Prostate gland (tissue), 2 donors: ENCODE measurements around the gene ATP1B2. TPM values are rescaled to one million over a fixed set of nuclear protein-coding genes. Genes with fewer than 3 reads are reported as not detected.

Experiments
- DNase-seq: peaks from one replicate; pipeline ENCODE4 v3.0.0-alpha.2; 2019; ENCODE audit warnings: low spot score
- H3K27ac ChIP-seq, 2 donors: fragments of 200-600 bp; sonication (generic); 2 replicates each; pipeline ENCODE4 v1.5.1; 2017 to 2019
- H3K27me3 ChIP-seq: fragments of 200-600 bp; sonication (generic); replicated peaks from 2 replicates; pipeline ENCODE4 v1.5.1; 2019; ENCODE audit not compliant: insufficient read depth
- H3K36me3 ChIP-seq, 2 donors: fragments of 200-600 bp; sonication (generic); 1 replicate in 1 of 2; 2 replicates in 1 of 2; pipeline versions ENCODE4 v1.5.1 to v1.8.1; 2017 to 2019
- H3K4me1 ChIP-seq: fragments of 200-600 bp; sonication (generic); replicated peaks from 2 replicates; pipeline ENCODE4 v1.5.1; 2019
- H3K4me3 ChIP-seq, 2 donors: fragments of 200-600 bp; sonication (generic); 2 replicates each; pipeline ENCODE4 v1.5.1; 2017 to 2019
- H3K9me3 ChIP-seq: fragments of 200-600 bp; sonication (generic); 2 replicates; pipeline ENCODE4 v1.5.1; 2017
- CTCF ChIP-seq, 4 experiments: fragments of 200-600 bp in 2 of 4; fragments of 450-650 bp in 2 of 4; sonication (generic) in 2 of 4; IDR thresholded peaks; 1 replicate in 3 of 4; 2 replicates in 1 of 4; pipeline ENCODE4 v1.5.1; 2016 to 2019; ENCODE audit warnings: antibody characterized with exemption in 4 of 4, mild to moderate bottlenecking in 2 of 4, moderate library complexity in 2 of 4
- POLR2A ChIP-seq: fragments of 450-650 bp; IDR thresholded peaks from one replicate; pipeline ENCODE4 v1.6.1; 2016; ENCODE audit warnings: antibody characterized with exemption, mild to moderate bottlenecking
- POLR2AphosphoS5 ChIP-seq: sonication (generic); formaldehyde crosslinking; IDR thresholded peaks from one replicate; pipeline ENCODE4 v1.6.1; 2017; ENCODE audit warnings: antibody characterized with exemption
- WGBS: methylation state at CpG from one replicate; pipeline ENCODE4 v1.1.5; 2018; 5-methylcytosine and 5-hydroxymethylcytosine counted together
- intact Hi-C: fragments of 100-400 bp; cut with DNase I; formaldehyde crosslinking; loops from one replicate; pipeline ENCODE4 v1.14.2; 2022
- total RNA-seq, 2 donors: library from RNA; depleted of rRNA; stranded (reverse); fragments of >200 nt; gene quantifications; one replicate each; pipeline ENCODE4 v1.1.0, GENCODE V29; 2016

Gene ATP1B2
- total RNA-seq, 2 donors from 2014 or later: 0.82 to 11.7 TPM

- Histone ChIP-seq H3K4me3 (no peak overlapping the region), H3K36me3 (no peaks in the 10 kb centered on the region), H3K27me3 (no peaks in the 10 kb centered on the region), H3K27ac (no peak overlapping the region), H3K4me1 (no peaks in the 10 kb centered on the region), H3K9me3 (no peaks in the 10 kb centered on the region)
- no peak for TF ChIP-seq POLR2A
- TF ChIP-seq POLR2AphosphoS5: no peak
- intact Hi-C loops: no loop called here
- no peak for DNase-seq
- WGBS: 53% methylated on average over 12 of the region's 12 CpGs
Observed at GRCh38 chr17:7652388-7653356, 1.9 kb downstream of the ATP1B2 start.

- H3K36me3 ChIP-seq: no peaks in the 10 kb centered on the region
- no peak overlapping the region for H3K4me3 ChIP-seq
- 73% methylated on average over 16 of the region's 16 CpGs for WGBS
- intact Hi-C loops: no loop called here
- no peaks in the 10 kb centered on the region for H3K27me3 ChIP-seq
- no peak for TF ChIP-seq POLR2A
- no peak for TF ChIP-seq CTCF (IDR thresholded peaks at IDR 0.05)
- TF ChIP-seq POLR2AphosphoS5: no peak
- H3K9me3 ChIP-seq: no peaks in the 10 kb centered on the region
- no peaks in the 10 kb centered on the region for H3K4me1 ChIP-seq
- no peak for DNase-seq
- no peak overlapping the region for H3K27ac ChIP-seq
Observed at GRCh38 chr17:7654832-7655540, 4.3 kb downstream of the ATP1B2 start.

GRCh38 chr17:7655541-7655840, 4.8 kb downstream of the ATP1B2 start:
- no peak overlapping the region for H3K4me3 ChIP-seq
- H3K27ac ChIP-seq: no peak overlapping the region
- TF ChIP-seq CTCF (IDR thresholded peaks at IDR 0.05): no peak
- TF ChIP-seq POLR2A: no peak
- no peak for TF ChIP-seq POLR2AphosphoS5
- no peaks in the 10 kb centered on the region for H3K9me3 ChIP-seq
- no peaks in the 10 kb centered on the region for H3K27me3 ChIP-seq
- DNase-seq: no peak
- no peaks in the 10 kb centered on the region for H3K36me3 ChIP-seq
- 94% methylated on average over 17 of the region's 17 CpGs for WGBS
- H3K4me1 ChIP-seq: no peaks in the 10 kb centered on the region
- intact Hi-C loops: no loop called here

GRCh38 chr17:7656958-7657609, 6.4 kb downstream of the ATP1B2 start:
- Histone ChIP-seq H3K4me1 (no peaks in the 10 kb centered on the region), H3K27me3 (no peaks in the 10 kb centered on the region), H3K27ac (no peak overlapping the region), H3K36me3 (no peaks in the 10 kb centered on the region), H3K4me3 (no peak overlapping the region), H3K9me3 (no peaks in the 10 kb centered on the region)
- 50% methylated on average over 10 of the region's 10 CpGs for WGBS
- DNase-seq: no peak
- intact Hi-C loops: no loop called here
- TF ChIP-seq POLR2A (no peak), CTCF (IDR thresholded peaks at IDR 0.05) (no peak), POLR2AphosphoS5 (no peak)
